ENCODE data around the gene PROK2. TPM values are rescaled to one million over a fixed set of nuclear protein-coding genes. Genes with fewer than 3 reads are reported as not detected.

The PROK2 gene
- total RNA-seq, 1 donor from 2014 or later: not detected

GRCh38 chr3:71786217-71786549 is 1.2 kb upstream of the PROK2 start:
- Mint-ChIP-seq H3K27me3 (ENCODE audit: low read depth, unreplicated experiment) (peaks cover 62% of the 10 kb centered on the region), H3K9me3 (ENCODE audit: unreplicated experiment) (no peaks in the 10 kb centered on the region), H3K36me3 (ENCODE audit: low read depth, unreplicated experiment) (no peaks in the 10 kb centered on the region), H3K27ac (ENCODE audit: unreplicated experiment) (no peak overlapping the region), H3K4me1 (ENCODE audit: low read depth, unreplicated experiment) (peaks cover 2% of the 10 kb centered on the region), H3K4me3 (ENCODE audit: unreplicated experiment) (peak overlapping the region; percentile 74)
- Histone ChIP-seq H4K20me1 (ENCODE audit: insufficient read depth, low read length) (no peaks in the 10 kb centered on the region), H3K9ac (ENCODE audit: low read length) (no peak overlapping the region), H2AFZ (ENCODE audit: low read depth, low read length) (no peak overlapping the region), H3K4me1 (ENCODE audit: insufficient read depth, low read length) (no peaks in the 10 kb centered on the region), H3K27me3 (ENCODE audit: insufficient read depth, low read length) (peaks cover 58% of the 10 kb centered on the region), H3K4me2 (ENCODE audit: low read length) (peak overlapping the region; percentile 73), H3K27ac (ENCODE audit: low read depth, low read length) (no peak overlapping the region), H3K79me2 (ENCODE audit: insufficient read depth, low read length) (no peaks in the 10 kb centered on the region), H3K36me3 (ENCODE audit: insufficient read depth, low read length) (no peaks in the 10 kb centered on the region), H3K9me3 (ENCODE audit: insufficient read depth, low read depth, low read length) (no peaks in the 10 kb centered on the region), H3K4me3 (ENCODE audit: insufficient read depth, low read depth, low read length) (no peak overlapping the region)
- TF ChIP-seq, protein P1, sequence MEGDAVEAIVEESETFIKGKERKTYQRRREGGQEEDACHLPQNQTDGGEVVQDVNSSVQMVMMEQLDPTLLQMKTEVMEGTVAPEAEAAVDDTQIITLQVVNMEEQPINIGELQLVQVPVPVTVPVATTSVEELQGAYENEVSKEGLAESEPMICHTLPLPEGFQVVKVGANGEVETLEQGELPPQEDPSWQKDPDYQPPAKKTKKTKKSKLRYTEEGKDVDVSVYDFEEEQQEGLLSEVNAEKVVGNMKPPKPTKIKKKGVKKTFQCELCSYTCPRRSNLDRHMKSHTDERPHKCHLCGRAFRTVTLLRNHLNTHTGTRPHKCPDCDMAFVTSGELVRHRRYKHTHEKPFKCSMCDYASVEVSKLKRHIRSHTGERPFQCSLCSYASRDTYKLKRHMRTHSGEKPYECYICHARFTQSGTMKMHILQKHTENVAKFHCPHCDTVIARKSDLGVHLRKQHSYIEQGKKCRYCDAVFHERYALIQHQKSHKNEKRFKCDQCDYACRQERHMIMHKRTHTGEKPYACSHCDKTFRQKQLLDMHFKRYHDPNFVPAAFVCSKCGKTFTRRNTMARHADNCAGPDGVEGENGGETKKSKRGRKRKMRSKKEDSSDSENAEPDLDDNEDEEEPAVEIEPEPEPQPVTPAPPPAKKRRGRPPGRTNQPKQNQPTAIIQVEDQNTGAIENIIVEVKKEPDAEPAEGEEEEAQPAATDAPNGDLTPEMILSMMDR (IDR thresholded peaks at IDR 0.05; ENCODE audit: insufficient read depth, low read depth, low read length): no peak
- TF ChIP-seq EZH2 (IDR thresholded peaks at IDR 0.05; ENCODE audit: insufficient read depth, low read length): no peak
- FAIRE-seq: no peak
- no peak for DNase-seq (ENCODE audit: low read depth)

DNA sequence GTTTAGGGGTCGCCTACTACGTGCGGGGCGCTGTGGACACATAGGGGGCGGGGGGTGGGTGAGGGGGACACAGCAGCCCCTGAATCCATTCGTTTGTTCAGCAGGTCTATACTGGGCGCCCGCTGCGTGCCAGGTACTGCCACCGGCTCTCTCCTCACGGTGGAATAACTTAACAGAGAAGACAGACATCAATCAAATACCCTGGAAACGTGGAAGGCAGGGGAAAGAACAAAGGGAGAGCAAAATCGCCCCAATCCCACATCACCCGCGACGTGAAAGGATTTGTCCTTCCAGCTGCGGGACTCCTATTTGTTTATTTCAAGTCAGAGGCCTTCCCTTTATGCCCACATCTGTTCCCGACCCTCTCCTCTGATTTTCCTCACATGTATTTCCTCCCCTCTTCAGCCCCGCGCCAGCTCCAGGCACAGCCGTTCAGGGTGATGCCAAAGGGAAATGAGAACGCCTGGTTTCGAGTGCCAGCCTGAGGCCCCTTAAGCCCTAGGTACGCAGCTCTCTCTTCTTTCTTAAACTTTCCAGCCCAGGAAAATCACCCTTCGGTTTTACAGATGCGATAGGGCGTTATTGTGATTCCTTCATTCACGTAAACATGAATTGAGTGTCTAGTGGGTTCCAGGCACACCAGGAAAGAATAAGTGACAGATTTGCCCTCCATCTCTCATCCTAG is 726 bp upstream of the PROK2 start:
- Histone ChIP-seq H3K4me3 (ENCODE audit: insufficient read depth, low read depth, low read length) (no peak overlapping the region), H3K27ac (ENCODE audit: low read depth, low read length) (no peak overlapping the region), H3K9ac (ENCODE audit: low read length) (no peak overlapping the region), H3K27me3 (ENCODE audit: insufficient read depth, low read length) (peaks cover 61% of the 10 kb centered on the region), H2AFZ (ENCODE audit: low read depth, low read length) (no peak overlapping the region), H4K20me1 (ENCODE audit: insufficient read depth, low read length) (no peaks in the 10 kb centered on the region), H3K9me3 (ENCODE audit: insufficient read depth, low read depth, low read length) (no peaks in the 10 kb centered on the region), H3K4me1 (ENCODE audit: insufficient read depth, low read length) (no peaks in the 10 kb centered on the region), H3K79me2 (ENCODE audit: insufficient read depth, low read length) (no peaks in the 10 kb centered on the region), H3K36me3 (ENCODE audit: insufficient read depth, low read length) (no peaks in the 10 kb centered on the region), H3K4me2 (ENCODE audit: low read length) (peak overlapping the region; percentile 73)
- Mint-ChIP-seq H3K36me3 (ENCODE audit: low read depth, unreplicated experiment) (no peaks in the 10 kb centered on the region), H3K4me1 (ENCODE audit: low read depth, unreplicated experiment) (peaks cover 2% of the 10 kb centered on the region), H3K27me3 (ENCODE audit: low read depth, unreplicated experiment) (peaks cover 62% of the 10 kb centered on the region), H3K4me3 (ENCODE audit: unreplicated experiment) (peak overlapping the region; percentile 74), H3K27ac (ENCODE audit: unreplicated experiment) (peak overlapping the region; percentile 73), H3K9me3 (ENCODE audit: unreplicated experiment) (no peaks in the 10 kb centered on the region)
- FAIRE-seq (no peak), DNase-seq (ENCODE audit: low read depth) (no peak)
- TF ChIP-seq, protein P1 (IDR thresholded peaks at IDR 0.05; ENCODE audit: insufficient read depth, low read depth, low read length): no peak
- peak; percentile 71 for TF ChIP-seq EZH2 (IDR thresholded peaks at IDR 0.05; ENCODE audit: insufficient read depth, low read length)

- H3K9ac ChIP-seq (ENCODE audit: low read length): no peak overlapping the region
- Mint-ChIP-seq H3K9me3 (ENCODE audit: unreplicated experiment) (no peaks in the 10 kb centered on the region), H3K4me3 (ENCODE audit: unreplicated experiment) (peak overlapping the region; percentile 75), H3K4me1 (ENCODE audit: low read depth, unreplicated experiment) (peaks cover 4% of the 10 kb centered on the region), H3K36me3 (ENCODE audit: low read depth, unreplicated experiment) (no peaks in the 10 kb centered on the region), H3K27ac (ENCODE audit: unreplicated experiment) (no peak overlapping the region), H3K27me3 (ENCODE audit: low read depth, unreplicated experiment) (peaks cover 62% of the 10 kb centered on the region)
- no peaks in the 10 kb centered on the region for H3K36me3 ChIP-seq (ENCODE audit: insufficient read depth, low read length)
- TF ChIP-seq, protein P1 (IDR thresholded peaks at IDR 0.05; ENCODE audit: insufficient read depth, low read depth, low read length): no peak
- peak; percentile 29 for TF ChIP-seq EZH2 (IDR thresholded peaks at IDR 0.05; ENCODE audit: insufficient read depth, low read length)
- DNase-seq (ENCODE audit: low read depth) (no peak), FAIRE-seq (no peak)
- H3K27ac ChIP-seq (ENCODE audit: low read depth, low read length): no peak overlapping the region
- peak overlapping the region; percentile 73 for H3K4me2 ChIP-seq (ENCODE audit: low read length)
- H3K79me2 ChIP-seq (ENCODE audit: insufficient read depth, low read length): no peaks in the 10 kb centered on the region
- no peak overlapping the region for H3K4me3 ChIP-seq (ENCODE audit: insufficient read depth, low read depth, low read length)
- H3K27me3 ChIP-seq (ENCODE audit: insufficient read depth, low read length): peaks cover 61% of the 10 kb centered on the region
- H4K20me1 ChIP-seq (ENCODE audit: insufficient read depth, low read length): no peaks in the 10 kb centered on the region
- no peaks in the 10 kb centered on the region for H3K9me3 ChIP-seq (ENCODE audit: insufficient read depth, low read depth, low read length)
- no peaks in the 10 kb centered on the region for H3K4me1 ChIP-seq (ENCODE audit: insufficient read depth, low read length)
- H2AFZ ChIP-seq (ENCODE audit: low read depth, low read length): no peak overlapping the region
Observed at GRCh38 chr3:71784201-71784913, 591 bp downstream of the PROK2 start.

All from astrocyte (in vitro differentiated cells and primary cell).